ENCODE measurements around the gene TFDP1.
"Not testable (repeated sequence)": the region's sequence is repeated elsewhere in the genome, so short reads cannot be mapped to it uniquely, and the experiment has no call there.

The TFDP1 gene

DNA sequence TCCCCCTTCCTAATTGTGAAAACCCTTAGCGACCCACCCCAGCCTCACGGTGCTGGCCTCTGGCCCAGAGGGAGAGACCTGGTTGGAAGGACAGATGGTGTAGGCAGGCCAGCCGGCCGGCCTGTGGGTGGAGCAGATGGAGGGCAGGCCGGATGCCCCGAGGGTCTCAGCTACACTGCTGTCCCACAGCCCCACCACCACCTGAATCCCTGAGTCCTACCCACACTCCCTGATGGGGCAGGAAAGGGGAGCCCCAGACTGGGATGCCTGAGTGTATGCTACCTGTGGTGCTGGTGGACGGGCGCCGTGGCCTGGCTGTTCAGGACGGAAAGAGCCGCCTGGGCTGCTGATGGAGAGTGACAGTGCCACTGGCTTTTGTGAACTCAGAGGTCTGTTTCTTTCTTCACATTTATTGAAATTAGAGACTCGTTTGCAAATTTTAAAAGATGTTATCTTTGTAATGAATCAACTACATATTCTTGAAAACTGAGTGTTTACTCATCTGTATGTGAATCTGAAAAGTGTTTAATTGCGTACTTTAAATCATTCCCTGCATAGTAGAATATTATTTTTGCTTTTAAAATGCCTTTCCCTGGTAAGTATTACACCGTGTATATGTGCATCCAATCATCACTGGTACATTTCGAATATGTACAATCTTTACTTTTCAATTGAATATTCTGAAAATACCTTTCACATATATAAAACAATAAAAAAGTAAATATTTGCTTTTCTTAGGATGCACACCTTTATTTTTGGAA lies 35.7 kb downstream of the TFDP1 start:
- DNase-seq, result no peak

DNA sequence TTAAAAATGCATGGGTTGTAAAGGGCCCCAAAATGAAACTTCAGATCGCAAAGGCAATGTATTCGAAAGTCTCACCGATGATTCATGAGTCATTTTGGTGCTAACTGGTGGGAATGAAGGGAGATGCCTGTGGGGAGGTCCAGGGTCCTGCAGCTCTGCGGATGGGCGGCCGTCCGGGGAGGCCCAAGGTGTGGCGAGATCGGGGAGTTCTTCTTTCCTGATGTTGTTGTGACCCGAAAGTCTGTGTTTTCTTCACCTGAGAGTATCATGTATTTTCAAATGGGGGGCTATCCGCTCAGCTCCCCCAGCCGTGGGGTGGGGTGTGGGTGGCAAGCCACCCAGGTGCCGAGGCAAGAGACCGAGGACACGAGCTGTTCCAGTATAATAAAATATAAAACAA lies 36.5 kb downstream of the TFDP1 start:
- DNase-seq, result no peak

DNA sequence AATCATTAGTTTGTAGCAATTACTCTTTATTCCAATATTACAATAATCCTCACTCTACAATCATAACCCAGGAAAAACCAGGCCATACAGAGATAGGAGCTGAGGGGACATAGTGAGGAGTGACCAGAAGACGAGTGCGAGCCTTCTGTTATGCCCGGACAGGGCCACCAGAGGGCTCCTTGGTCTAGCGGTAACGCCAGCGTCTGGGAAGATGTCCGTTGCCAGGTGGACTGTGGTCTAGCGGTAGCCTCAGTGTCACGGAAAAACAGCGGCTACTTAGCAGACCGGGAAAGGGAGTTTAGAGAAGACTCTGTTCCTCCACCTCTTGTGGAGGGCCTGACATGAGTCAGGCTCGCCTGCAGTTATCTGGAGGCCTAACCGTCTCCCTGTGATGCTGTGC lies 36.9 kb downstream of the TFDP1 start:
- not testable (repeated sequence) for DNase-seq

DNA sequence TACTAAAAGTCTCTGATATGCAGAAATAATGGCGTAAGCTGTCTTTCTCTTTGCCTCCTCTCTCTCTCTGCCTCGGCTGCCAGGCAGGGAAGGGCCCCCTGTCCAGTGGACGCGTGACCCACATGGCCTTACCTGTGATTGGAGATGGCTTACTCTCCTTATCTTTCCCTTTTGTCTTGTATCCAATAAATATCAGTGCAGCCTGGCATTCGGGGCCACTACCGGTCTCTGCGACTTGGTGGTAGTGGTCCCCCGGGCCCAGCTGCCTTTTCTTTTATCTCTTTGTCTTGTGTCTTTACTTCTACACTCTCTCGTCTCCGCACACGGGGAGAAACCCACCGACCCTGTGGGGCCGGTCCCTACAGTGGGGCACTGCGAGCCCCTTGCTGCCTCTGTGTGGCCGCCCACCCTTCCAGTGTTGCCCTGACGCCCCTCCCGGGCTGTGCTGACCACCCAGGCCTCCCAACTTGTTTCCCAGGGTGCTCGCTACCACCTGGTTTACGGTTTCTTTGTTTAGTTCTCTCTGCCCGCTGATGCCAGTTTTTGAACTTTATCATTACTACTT lies 37.5 kb downstream of the TFDP1 start:
- DNase-seq, result not testable (repeated sequence)

DNA sequence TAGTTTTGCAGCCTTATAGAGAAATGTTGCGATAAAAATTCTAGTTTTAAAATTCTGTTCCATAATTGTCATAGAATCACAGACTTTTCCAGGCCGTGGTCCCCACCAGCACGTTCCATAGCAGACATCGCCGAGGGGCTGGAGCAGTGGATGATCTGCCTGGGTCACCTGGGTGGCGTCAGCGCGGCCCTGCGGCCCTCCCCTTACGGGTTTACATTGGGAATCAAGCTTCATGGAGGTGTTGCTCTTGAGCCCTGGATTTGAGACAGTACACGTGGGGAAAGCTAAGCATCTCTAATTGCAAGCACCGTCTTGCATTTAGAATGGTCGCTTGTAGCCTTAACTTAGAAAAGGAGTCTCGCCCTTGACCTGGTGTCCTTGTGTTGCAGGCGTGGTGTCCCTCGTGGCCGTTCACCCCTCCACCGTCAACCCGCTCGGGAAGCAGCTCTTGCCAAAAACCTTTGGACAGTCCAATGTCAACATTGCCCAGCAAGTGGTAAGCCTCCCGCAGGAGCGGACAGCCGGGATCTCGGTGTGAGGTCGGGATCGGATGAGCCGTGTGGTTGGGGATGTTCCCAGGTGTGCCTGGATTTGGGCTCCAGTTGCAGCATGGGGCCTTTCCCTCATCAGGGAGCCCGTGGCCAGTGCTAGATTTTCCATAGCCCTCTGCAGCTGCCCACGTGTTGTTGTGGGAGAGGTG lies 38.4 kb downstream of the TFDP1 start:
- DNase-seq, result no peak

DNA sequence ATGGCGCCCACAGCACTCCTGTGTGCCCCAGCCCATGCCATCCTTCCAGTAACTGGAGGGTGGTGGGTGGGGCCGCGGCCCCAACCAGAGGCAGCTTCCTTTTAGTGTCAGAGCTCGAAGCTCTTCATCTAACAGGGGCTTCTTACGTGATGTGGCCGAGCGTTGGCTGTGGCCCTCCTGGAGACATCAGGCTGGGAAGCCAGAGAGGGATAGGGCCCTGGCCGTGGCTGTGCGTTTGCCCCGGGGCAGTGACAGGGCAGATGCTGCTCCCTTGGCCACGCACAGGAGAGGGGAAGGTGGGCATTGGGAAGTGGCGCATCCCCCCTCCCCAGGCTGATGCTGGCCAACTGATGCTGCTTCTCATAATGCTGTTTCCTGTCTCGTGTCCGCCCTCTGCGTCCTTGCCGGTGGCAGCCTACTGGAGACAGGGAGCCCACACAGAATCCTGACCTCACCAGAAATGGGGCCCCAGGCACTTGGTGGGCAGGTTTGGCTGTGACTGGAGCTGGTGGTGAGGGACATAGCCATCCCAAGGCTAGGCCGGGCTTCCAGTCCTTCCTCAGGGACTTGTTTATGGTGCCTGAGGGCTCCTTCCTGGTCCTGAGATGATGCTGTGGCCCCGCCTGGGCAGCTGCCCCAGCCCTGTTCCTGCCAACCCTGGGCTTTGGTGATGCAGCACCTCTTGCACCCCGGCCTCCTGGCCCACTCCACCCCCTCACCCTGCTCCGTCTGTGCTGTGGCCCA lies 39.1 kb downstream of the TFDP1 start:
- DNase-seq, result no peak

DNA sequence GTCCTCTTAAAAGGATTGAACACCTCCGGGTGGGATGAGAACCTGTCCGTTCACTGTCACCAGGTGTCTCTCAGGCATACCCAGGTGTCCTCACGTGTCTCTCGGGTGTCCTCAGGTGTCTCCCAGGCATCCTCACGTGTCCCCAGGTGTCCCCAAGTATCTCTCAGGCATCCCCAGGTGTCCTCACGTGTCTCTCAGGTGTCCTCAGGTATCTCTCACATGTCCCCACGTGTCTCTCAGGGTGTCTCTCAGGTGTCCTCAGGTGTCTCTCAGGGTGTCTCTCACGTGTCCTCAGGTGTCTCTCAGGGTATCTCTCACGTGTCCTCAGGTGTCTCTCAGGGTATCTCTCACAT lies 39.7 kb downstream of the TFDP1 start:
- no peak for DNase-seq

DNA sequence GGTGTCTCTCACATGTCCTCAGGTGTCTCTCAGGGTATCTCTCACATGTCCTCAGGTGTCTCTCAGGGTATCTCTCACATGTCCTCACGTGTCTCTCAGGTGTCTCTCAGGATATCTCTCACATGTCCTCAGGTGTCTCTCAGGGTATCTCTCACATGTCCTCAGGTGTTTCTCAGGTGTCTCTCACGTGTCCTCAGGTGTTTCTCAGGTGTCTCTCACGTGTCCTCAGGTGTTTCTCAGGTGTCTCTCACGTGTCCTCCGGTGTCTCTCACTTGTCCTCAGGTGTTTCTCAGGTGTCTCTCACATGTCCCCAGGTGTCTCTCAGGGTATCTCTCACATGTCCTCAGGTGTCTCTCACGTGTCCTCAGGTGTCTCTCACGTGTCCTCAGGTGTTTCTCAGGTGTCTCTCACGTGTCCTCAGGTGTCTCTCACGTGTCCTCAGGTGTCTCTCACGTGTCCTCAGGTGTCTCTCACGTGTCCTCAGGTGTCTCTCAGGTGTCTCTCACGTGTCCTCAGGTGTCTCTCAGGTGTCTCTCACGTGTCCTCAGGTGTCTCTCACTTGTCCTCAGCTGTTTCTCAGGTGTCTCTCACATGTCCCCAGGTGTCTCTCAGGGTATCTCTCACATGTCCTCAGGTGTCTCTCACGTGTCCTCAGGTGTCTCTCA lies 40.2 kb downstream of the TFDP1 start:
- not testable (repeated sequence) for DNase-seq

DNA sequence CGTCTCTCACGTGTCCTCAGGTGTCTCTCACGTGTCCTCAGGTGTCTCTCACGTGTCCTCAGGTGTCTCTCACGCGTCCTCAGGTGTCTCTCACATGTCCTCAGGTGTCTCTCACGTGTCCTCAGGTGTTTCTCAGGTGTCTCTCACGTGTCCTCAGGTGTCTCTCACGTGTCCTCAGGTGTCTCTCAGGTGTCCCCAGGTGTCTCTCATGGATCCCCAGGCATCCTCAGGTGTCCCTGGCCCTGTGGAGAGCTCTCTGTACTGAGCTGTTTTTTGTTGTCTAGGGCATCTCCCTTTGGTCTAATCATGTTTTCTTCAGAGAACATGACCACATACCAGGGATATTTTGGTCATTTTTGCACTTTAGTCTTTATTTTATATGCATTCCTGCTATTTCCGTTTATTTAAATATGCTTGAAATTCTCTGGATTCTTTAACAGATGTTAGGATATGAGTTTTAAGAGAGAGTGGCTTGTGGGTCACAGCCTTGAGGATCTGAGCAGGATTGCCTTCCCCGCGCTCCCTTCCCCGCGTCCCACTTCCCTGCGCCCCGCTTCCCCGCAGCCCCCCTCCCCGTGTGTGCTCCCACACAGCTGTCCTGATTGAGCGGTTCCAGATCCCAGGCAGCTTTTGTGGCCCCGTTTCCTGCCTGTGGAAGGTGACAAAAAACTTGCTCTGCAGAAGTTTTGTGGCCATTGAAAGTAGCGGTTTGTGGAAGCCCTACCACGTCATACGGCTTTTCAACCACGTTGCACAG lies 41.6 kb downstream of the TFDP1 start:
- DNase-seq, result no peak

DNA sequence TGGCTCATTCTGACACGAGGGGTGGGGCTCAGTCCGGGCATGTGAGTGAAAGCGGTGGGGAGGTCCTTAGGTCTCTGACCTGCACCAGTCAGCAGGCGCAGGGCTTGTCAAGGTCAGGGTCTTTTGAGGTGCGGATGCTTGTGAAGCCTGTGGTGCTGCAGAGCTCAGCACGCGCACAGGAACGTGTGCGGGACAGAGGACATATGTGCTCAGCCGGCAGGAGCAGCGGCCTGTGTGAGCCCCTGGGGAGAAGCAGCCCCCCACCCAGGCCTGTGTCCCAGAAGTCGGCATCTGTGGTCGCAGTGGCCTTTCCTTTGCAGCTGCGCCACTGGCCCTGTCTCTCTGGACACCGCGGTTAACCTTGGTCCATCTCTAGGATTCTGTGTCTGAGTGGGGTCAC lies 42.6 kb downstream of the TFDP1 start:
- no peak for DNase-seq

DNA sequence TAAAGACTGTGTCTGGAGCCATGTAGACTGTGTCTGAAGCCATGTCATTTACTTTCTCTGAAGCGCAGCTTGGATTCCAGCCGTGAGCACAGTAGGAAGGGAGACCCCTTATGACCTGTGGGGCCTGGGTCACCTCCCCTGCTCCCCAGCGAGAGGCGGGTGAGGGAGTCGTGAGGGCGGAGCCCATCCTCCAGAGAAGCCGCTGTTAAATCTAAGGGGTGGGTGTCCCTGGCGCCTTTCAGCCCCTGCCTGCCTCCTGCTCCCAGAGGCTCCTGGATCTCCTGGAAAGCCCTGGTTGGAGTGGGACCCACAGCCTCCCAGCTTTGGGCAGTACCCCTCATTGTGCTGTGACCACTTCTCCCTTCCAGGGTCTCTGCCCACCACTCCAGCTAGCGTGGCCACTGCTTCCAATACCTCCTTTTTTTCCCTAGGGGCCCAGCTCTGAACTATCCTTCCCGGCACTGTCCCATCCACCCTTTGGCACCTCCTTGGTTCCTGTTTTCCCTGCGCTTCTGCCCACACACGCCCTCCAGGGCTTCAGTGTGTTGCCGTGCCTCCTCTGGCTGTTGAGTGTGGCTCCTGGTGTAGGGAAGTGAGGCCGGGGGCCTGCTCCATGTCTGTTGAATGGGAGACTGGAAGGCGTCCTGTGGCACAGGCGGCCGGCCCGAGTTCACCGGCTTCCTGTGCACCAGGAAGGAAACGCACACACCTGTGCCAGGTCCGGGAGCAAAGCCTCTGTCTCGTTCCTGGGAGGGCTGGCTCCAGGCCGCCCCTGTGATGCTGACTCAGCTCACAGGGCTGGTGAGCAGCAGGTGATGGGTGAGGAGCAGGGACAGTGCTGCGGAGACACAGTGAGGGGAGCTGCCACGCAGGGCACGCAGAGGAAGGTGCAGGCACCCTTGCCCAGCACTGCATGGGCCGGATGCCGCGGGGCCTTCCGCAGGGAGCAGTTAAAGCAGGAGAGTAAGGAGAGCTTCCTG lies 44.0 kb downstream of the TFDP1 start:
- no peak for DNase-seq

DNA sequence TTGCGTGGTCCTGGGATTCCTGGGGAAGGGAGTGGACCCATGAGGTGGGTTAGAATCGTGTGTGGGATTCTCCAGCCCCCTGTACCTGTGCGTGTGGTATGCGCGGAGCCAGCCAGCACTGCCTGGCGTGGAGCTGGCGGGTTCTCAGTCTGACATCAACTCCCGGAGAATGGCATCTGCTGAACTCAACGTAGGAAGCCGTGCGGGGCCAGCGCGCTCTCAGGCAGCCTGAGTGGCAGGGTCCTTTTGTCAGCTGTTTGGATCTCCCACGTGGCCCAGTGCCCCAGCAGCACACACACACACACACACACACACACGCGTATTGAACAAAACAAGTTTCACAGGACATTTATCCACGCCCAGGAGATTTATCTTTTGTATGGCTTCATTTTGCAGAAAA lies 45.3 kb downstream of the TFDP1 start:
- DNase-seq, result no peak

DNA sequence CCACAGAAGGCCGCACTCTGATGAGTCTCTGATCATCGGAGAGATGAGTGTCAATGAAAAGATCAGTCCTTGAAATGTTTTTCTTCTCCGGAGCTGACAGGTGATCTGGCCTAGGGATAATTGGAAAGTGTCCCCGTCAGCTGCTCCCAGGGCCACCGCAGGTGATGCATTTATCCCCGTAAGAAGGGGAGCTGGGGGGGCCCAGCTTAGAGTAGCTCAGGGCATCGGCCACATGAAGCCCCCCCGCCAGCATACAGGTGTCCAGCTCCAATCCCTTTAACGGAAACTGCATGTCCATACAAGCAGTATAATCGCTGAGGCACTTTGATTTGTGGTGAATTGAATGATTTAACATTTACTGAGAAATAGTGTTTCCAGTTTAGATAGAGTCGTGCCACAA lies 45.7 kb downstream of the TFDP1 start:
- DNase-seq, result peak; percentile 17

DNA sequence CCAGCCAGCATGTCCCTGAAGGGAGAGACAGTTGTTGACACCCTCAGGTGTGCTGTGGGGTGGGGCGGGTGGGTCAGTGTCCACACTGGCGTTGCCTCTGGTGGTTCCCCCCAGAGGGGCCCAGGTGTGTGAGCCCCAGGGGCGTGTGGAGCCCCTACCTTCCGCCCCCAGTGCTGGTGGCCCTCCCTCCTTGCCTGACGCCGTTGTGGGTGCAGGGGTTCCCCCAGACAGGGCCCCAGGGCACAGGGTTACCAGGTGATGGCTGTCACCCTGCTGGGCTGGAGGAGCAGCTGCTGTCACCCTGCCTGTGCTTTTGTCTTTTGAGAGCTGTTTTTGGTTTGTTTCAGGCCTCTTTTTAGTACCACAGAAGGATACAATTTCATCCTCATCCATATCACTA lies 46.3 kb downstream of the TFDP1 start:
- no peak for DNase-seq

DNA sequence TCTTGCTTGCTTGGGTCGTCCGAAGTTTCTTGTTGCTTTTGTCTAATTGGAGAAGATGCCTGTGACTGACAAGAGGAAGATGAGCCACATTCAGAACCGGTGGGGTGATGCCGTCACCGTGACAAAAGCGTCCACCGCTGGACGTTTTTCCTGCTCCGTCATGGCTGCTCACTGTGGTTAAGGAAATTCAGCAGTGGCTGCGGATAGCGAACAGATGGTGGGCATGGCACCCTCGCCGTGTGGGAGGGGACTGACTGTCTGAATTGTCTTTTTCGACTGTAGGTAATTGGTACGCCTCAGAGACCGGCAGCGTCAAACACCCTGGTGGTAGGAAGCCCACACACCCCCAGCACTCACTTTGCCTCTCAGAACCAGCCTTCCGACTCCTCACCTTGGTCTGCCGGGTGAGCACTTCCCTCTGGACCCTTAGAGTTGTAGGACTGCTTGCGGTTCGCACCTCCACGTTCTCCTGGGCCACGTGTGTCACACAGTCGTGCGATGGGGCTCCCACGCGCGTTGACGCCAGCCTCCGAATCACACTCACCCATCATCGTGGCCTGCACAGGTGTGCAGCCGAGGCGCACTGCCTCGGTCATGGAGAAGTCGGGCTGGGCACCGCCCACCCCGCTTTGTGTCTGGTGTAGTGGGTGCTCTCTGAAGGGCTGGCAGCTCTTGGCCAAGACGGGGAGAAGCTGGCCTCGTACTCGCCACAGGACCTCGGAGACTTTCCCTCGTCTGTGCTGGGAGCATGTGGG lies 47.0 kb downstream of the TFDP1 start:
- no peak for DNase-seq

DNA sequence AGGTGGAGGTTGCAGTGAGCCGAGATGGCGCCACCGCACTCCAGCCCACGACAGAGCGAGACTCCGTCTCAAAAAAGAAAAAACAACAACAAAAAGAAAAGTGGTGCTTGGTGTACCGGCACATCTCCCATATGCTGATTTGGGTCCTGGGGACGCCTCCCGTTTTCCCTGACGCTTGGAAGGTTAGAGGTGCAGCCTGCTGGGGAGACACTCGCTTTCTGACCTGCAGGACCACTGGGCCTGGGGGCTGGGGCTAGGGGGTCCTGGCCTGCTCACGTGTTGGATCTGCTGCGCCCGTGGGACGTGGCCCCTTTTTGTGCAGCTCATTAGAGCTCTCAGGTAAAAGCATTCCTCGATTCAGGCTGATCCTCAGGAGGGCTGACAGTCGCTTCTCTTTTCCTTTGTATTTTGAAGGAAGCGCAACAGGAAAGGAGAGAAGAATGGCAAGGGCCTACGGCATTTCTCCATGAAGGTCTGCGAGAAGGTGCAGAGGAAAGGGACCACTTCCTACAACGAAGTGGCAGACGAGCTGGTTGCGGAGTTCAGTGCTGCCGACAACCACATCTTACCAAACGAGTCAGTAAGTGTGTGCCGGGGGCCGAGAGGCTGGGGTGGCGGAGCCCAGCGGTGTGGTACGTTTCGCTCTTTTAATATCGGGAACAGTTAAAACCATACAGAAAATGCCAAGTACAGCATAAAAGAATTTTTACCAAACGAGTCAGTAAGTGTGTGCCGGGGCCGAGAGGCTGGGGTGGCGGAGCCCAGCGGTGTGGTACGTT lies 48.3 kb downstream of the TFDP1 start:
- DNase-seq, result no peak

DNA sequence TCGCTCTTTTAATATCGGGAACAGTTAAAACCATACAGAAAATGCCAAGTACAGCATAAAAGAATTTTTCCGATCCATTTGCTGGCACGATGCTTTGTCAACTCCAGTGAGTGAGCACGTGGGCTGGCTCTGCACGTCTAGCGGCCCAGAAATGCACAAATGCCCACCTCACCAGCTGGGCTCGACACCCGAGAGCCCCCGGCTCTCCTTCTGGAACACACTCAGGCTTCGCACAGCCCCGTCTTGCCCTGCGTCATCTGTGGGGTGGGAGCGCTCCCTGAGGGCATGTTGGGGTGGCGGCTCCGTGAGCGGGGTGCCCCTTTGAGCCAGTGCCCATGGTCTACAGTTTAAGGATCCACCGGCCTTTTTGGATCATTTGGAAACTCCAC lies 48.9 kb downstream of the TFDP1 start:
- no peak for DNase-seq

DNA sequence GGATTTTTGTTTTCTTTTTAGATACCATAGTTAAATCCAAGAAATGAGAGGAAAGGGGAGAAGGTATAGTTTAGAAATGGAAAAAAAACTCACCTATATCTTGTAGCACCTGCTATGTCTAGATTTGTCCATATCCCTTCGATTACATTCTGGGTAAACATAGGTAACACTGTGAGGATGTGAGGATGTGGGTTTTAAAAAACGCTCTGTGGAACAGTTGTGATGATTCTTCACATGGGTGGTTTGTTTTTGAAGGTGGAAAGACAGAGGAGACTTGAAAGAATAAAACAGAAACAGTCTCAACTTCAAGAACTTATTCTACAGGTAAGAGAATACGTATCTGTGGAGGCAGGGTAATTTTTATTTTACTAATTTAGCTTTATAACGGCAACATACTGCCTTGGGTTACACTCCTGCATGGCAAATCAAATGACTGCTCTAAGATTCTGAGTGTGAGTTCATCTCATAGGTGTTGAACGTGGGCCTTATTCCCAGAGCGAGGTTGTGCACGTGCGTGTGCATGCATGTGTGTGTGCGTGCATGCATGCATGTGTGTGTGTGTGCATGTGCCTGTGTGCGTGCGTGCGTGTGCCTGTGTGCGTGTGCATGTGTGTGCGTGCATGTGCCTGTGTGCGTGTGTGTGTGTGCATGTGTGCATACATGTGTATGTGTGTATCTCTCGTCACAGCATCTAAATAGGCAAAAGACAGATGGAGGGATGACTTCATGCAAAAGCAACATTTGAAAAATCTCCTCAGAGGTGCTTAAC lies 49.9 kb downstream of the TFDP1 start:
- DNase-seq, result no peak

DNA sequence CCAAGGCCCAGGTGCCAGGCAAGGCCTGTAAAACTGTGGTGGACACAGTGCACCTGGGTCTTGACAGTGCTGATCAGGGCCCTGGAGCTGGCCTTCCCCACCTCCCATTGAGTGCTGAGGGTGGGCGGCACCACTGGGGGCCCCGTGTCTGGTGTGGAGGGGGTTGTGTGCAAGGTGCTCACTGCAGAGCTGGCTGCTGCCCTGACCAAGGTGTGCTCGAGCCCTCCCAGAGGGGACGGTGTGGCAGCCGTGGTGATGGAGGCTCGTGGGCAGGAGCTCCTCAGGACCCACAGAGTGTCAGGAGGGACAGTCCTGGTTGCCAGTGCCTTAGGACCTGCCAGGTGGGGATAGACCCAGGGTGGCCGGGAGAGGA lies 50.5 kb downstream of the TFDP1 start:
- no peak for DNase-seq

Data from NCI-H748 treated with DMSO at 0.1 percent for 48 hours (cell line).